Stomach (tissue), 4 donors: ENCODE results near the gene NKAIN2.

Experiments used
- EP300 ChIP-seq: sonication (generic); formaldehyde crosslinking; IDR thresholded peaks from one replicate; pipeline ENCODE4 v1.6.1; 2017; ENCODE audit warnings: antibody characterized with exemption
- POLR2A ChIP-seq, 4 donors: fragments of 450-650 bp; IDR thresholded peaks; one replicate each; pipeline ENCODE4 v1.6.1; 2016; ENCODE audit warnings: antibody characterized with exemption in 4 of 4, control low read depth in 2 of 4, mild to moderate bottlenecking in 1 of 4, moderate library complexity in 1 of 4
- POLR2AphosphoS5 ChIP-seq, 3 donors: sonication (generic); formaldehyde crosslinking; IDR thresholded peaks; one replicate each; pipeline ENCODE4 v1.6.1; 2016; ENCODE audit warnings: antibody characterized with exemption in 3 of 3
- TF ChIP-seq, protein P1 (sequence below), 7 experiments: fragments of 450-650 bp in 4 of 7; fragments of 200-600 bp in 3 of 7; sonication (generic) in 3 of 7; IDR thresholded peaks; one replicate each; pipeline ENCODE4 v1.5.1; 2016 to 2019; ENCODE audit warnings: antibody characterized with exemption in 7 of 7, control low read depth in 2 of 7, mild to moderate bottlenecking in 1 of 7

DNA sequence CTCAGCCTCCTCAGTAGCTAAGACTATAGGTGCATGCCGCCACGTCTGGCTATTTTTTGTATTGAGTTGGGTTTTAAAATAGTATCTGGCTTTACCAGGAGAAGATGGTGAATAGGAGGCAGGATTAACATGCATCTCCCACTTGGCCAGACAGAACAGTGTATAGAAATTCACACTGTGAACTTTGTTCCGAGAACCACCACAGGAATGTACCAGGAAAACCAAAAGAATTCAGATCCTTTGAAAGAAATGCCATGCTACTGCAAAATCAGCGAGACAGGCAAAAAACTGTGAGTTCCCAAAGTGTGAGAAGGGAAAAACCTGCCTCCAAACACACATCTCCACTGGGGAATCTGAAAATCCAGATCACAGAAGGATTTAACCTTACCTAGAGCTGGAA is 327.6 kb downstream of the NKAIN2 start:
- no peak for TF ChIP-seq EP300
- TF ChIP-seq POLR2AphosphoS5 (IDR thresholded peaks at IDR 0.05): no peak
- no peak for TF ChIP-seq POLR2A (IDR thresholded peaks at IDR 0.05)
- TF ChIP-seq, protein P1, sequence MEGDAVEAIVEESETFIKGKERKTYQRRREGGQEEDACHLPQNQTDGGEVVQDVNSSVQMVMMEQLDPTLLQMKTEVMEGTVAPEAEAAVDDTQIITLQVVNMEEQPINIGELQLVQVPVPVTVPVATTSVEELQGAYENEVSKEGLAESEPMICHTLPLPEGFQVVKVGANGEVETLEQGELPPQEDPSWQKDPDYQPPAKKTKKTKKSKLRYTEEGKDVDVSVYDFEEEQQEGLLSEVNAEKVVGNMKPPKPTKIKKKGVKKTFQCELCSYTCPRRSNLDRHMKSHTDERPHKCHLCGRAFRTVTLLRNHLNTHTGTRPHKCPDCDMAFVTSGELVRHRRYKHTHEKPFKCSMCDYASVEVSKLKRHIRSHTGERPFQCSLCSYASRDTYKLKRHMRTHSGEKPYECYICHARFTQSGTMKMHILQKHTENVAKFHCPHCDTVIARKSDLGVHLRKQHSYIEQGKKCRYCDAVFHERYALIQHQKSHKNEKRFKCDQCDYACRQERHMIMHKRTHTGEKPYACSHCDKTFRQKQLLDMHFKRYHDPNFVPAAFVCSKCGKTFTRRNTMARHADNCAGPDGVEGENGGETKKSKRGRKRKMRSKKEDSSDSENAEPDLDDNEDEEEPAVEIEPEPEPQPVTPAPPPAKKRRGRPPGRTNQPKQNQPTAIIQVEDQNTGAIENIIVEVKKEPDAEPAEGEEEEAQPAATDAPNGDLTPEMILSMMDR (IDR thresholded peaks at IDR 0.05): no peak
